WTC11 (cell line): ENCODE results near the gene FCER1A. TPM values are rescaled to one million over a fixed set of nuclear protein-coding genes. Genes with fewer than 3 reads are reported as not detected.

Experiments used
- ATAC-seq: fragments of 200-7000 bp; cut with Tn5 transposase; 2 replicates; pipeline ENCODE4 v1.10.0; 2021; ENCODE audit warnings: mild to moderate bottlenecking, moderate library complexity
- CTCF ChIA-PET: fragments of 300-600 bp; sonication (Branson Sonifier 250); formaldehyde crosslinking; loops from one replicate; lab custom pipeline; 2021; ENCODE audit warnings: antibody characterized with exemption; lab: Charles Lee
- POLR2A ChIA-PET: fragments of 350-600 bp; sonication (Branson Sonifier 250); formaldehyde crosslinking; loops from one replicate; lab custom pipeline; 2021; ENCODE audit warnings: antibody characterized with exemption; lab: Charles Lee
- DNase-seq: peaks from one replicate; pipeline ENCODE4 v3.0.0; 2021; ENCODE audit warnings: low spot score
- H3K27ac Mint-ChIP-seq: 2 replicates; pipeline ENCODE4 v1.8.0; 2021; ENCODE audit warnings: mixed read lengths
- H3K27me3 Mint-ChIP-seq: 2 replicates; pipeline ENCODE4 v1.8.0; 2021; ENCODE audit warnings: low read depth, mild to moderate bottlenecking, moderate library complexity, mixed read lengths
- H3K36me3 Mint-ChIP-seq: 2 replicates; pipeline ENCODE4 v1.8.0; 2021; ENCODE audit warnings: mixed read lengths
- H3K4me1 Mint-ChIP-seq: 2 replicates; pipeline ENCODE4 v1.8.0; 2022; ENCODE audit warnings: mixed read lengths
- H3K4me3 Mint-ChIP-seq: 2 replicates; pipeline ENCODE4 v1.8.0; 2021; ENCODE audit warnings: mild to moderate bottlenecking, moderate library complexity, mixed read lengths
- H3K9me3 Mint-ChIP-seq: 2 replicates; pipeline ENCODE4 v1.8.0; 2021; ENCODE audit warnings: mixed read lengths
- CREB1 ChIP-seq: sonication (generic); formaldehyde crosslinking; IDR thresholded peaks from 2 replicates; pipeline ENCODE4 v1.8.0; 2023; ENCODE audit warnings: mild to moderate bottlenecking, missing genetic modification reagents
- E2F1 ChIP-seq: sonication (generic); formaldehyde crosslinking; IDR thresholded peaks from 2 replicates; pipeline ENCODE4 v1.8.0; 2022; ENCODE audit warnings: mild to moderate bottlenecking, missing genetic modification reagents
- E2F4 ChIP-seq: sonication (generic); formaldehyde crosslinking; IDR thresholded peaks from 2 replicates; pipeline ENCODE4 v1.8.1; 2022; ENCODE audit warnings: low read depth, mild to moderate bottlenecking, moderate library complexity, missing genetic modification reagents, borderline replicate concordance
- FOXJ3 ChIP-seq: sonication (generic); formaldehyde crosslinking; IDR thresholded peaks from 2 replicates; pipeline ENCODE4 v1.9.0; 2021; ENCODE audit warnings: missing genetic modification reagents, mild to moderate bottlenecking, borderline replicate concordance
- FOXK1 ChIP-seq: sonication (generic); formaldehyde crosslinking; IDR thresholded peaks from 2 replicates; pipeline ENCODE4 v1.8.0; 2022; ENCODE audit warnings: mild to moderate bottlenecking, moderate library complexity, missing genetic modification reagents
- GABPB1 ChIP-seq: sonication (generic); formaldehyde crosslinking; IDR thresholded peaks from 2 replicates; pipeline ENCODE4 v1.8.1; 2023; ENCODE audit warnings: mild to moderate bottlenecking, missing genetic modification reagents
- HMGXB4 ChIP-seq: sonication (generic); formaldehyde crosslinking; IDR thresholded peaks from 2 replicates; pipeline ENCODE4 v1.8.1; 2023; ENCODE audit warnings: mild to moderate bottlenecking, moderate library complexity, missing genetic modification reagents
- IRF2 ChIP-seq: sonication (generic); formaldehyde crosslinking; IDR thresholded peaks from 2 replicates; pipeline ENCODE4 v1.8.0; 2022; ENCODE audit warnings: low read depth, missing genetic modification reagents, borderline replicate concordance
- JAZF1 ChIP-seq: fragments of 250-450 bp; sonication (Bioruptor Pico); IDR thresholded peaks from 2 replicates; pipeline ENCODE4 v1.9.0; 2021; ENCODE audit warnings: moderate library complexity, mild to moderate bottlenecking, inconsistent platforms
- MAX ChIP-seq: sonication (generic); formaldehyde crosslinking; IDR thresholded peaks from 2 replicates; pipeline ENCODE4 v1.8.0; 2022; ENCODE audit warnings: mild to moderate bottlenecking, missing genetic modification reagents
- NFATC4 ChIP-seq: fragments of 250-450 bp; sonication (Bioruptor Pico); IDR thresholded peaks from 2 replicates; pipeline ENCODE4 v1.9.0; 2021; ENCODE audit warnings: mild to moderate bottlenecking
- NFYB ChIP-seq: sonication (generic); formaldehyde crosslinking; conservative IDR thresholded peaks from 2 replicates; pipeline ENCODE4 v1.8.0; 2022; ENCODE audit warnings: low read depth, missing genetic modification reagents
- NR3C1 ChIP-seq: sonication (generic); formaldehyde crosslinking; conservative IDR thresholded peaks from 2 replicates; pipeline ENCODE4 v1.8.1; 2023; ENCODE audit warnings: low read depth, mild to moderate bottlenecking, missing genetic modification reagents
- TCF7 ChIP-seq: sonication (generic); formaldehyde crosslinking; IDR thresholded peaks from 2 replicates; pipeline ENCODE4 v1.8.0; 2022; ENCODE audit warnings: mild to moderate bottlenecking, low read depth, missing genetic modification reagents, moderate library complexity
- ZBTB21 ChIP-seq: sonication (generic); formaldehyde crosslinking; IDR thresholded peaks from 2 replicates; pipeline ENCODE4 v1.8.1; 2023; ENCODE audit warnings: mild to moderate bottlenecking, missing genetic modification reagents, borderline replicate concordance
- ZNF396 ChIP-seq: fragments of 250-450 bp; sonication (Bioruptor Pico); IDR thresholded peaks from 2 replicates; pipeline ENCODE4 v1.8.0; 2021; ENCODE audit warnings: mild to moderate bottlenecking, moderate library complexity, borderline replicate concordance
- ZNF512 ChIP-seq: sonication (generic); formaldehyde crosslinking; IDR thresholded peaks from 2 replicates; pipeline ENCODE4 v1.8.1; 2022; ENCODE audit warnings: missing genetic modification reagents, borderline replicate concordance
- total RNA-seq: library from RNA; stranded (reverse); gene quantifications from 3 replicates; pipeline ENCODE4 v1.2.3, GENCODE V29; 2021

Gene FCER1A
- total RNA-seq, 1 experiment from 2014 or later: not detected

GRCh38 chr1:159282118-159282517 lies 20.0 kb upstream of the FCER1A start:
- no peak for TF ChIP-seq TCF7 (CRISPR knock-in tag)
- no peak for TF ChIP-seq E2F1 (CRISPR knock-in tag)
- no peak for TF ChIP-seq ZNF396
- TF ChIP-seq HMGXB4: no peak
- TF ChIP-seq FOXK1 (CRISPR knock-in tag): no peak
- no peak for TF ChIP-seq ZNF512 (CRISPR knock-in tag)
- 0 out of 2 replicates have a peak, but pooled peaks have one; percentile 25 for TF ChIP-seq GABPB1 (CRISPR knock-in tag)
- TF ChIP-seq NFATC4 (CRISPR knock-in tag): no peak
- no peak for TF ChIP-seq MAX (CRISPR knock-in tag)
- TF ChIP-seq, all 79 proteins: peak for 1
- Mint-ChIP-seq H3K4me1 (no peaks in the 10 kb centered on the region), H3K36me3 (no peaks in the 10 kb centered on the region), H3K27ac (no peak overlapping the region), H3K4me3 (no peak overlapping the region), H3K9me3 (no peaks in the 10 kb centered on the region), H3K27me3 (peaks cover 5% of the 10 kb centered on the region; the same call in 1 of the 2 replicates)
- DNase-seq (no peak), ATAC-seq (no peak)
- POLR2A ChIA-PET: no interaction called here
- CTCF ChIA-PET: no interaction called here

- POLR2A ChIA-PET: no interaction called here
- H3K4me1 Mint-ChIP-seq: no peaks in the 10 kb centered on the region
- CTCF ChIA-PET: no interaction called here
- H3K27ac Mint-ChIP-seq: no peak overlapping the region
- no peaks in the 10 kb centered on the region for H3K36me3 Mint-ChIP-seq
- H3K4me3 Mint-ChIP-seq: no peak overlapping the region
- H3K27me3 Mint-ChIP-seq: no peaks in the 10 kb centered on the region
- no peak for DNase-seq
- no peak for TF ChIP-seq NR3C1 (CRISPR knock-in tag)
- no peak for TF ChIP-seq NFYB
- TF ChIP-seq IRF2 (CRISPR knock-in tag): no peak
- TF ChIP-seq MAX (CRISPR knock-in tag): no peak
- no peak for TF ChIP-seq GABPB1 (CRISPR knock-in tag)
- no peak for TF ChIP-seq NFATC4 (CRISPR knock-in tag)
- no peak for TF ChIP-seq CREB1 (CRISPR knock-in tag)
- no peak for TF ChIP-seq E2F4 (CRISPR knock-in tag)
- ATAC-seq: no peak
- no peaks in the 10 kb centered on the region for H3K9me3 Mint-ChIP-seq
Measured at GRCh38 chr1:159289060-159289459, 13.1 kb upstream of the FCER1A start.

GRCh38 chr1:159291424-159291823 lies 10.7 kb upstream of the FCER1A start:
- POLR2A ChIA-PET: no interaction called here
- H3K4me1 Mint-ChIP-seq: peaks cover 2% of the 10 kb centered on the region; the same call in 1 of the 2 replicates
- H3K27ac Mint-ChIP-seq: no peak overlapping the region
- no peaks in the 10 kb centered on the region for H3K27me3 Mint-ChIP-seq
- ATAC-seq (no peak), DNase-seq (no peak)
- no peaks in the 10 kb centered on the region for H3K9me3 Mint-ChIP-seq
- CTCF ChIA-PET: no interaction called here
- no peak for TF ChIP-seq FOXJ3 (CRISPR knock-in tag)
- TF ChIP-seq ZBTB21: no peak
- TF ChIP-seq JAZF1 (CRISPR knock-in tag): no peak
- no peaks in the 10 kb centered on the region for H3K36me3 Mint-ChIP-seq
- no peak overlapping the region for H3K4me3 Mint-ChIP-seq
